K562 (cell line): ENCODE results near the gene PHF21A. TPM values are rescaled to one million over a fixed set of nuclear protein-coding genes. Genes with fewer than 3 reads are reported as not detected.
"Not testable (repeated sequence)": the region's sequence is repeated elsewhere in the genome, so short reads cannot be mapped to it uniquely, and the experiment has no call there.

Source experiments
- ATAC-seq: fragments of 200-7000 bp; cut with Tn5 transposase; 3 replicates; pipeline ENCODE4 v1.9.1; 2020; ENCODE audit warnings: moderate library complexity
- BruUV-seq: library from RNA; stranded (reverse); fragments of 400-500 nt; replicated peaks from 2 replicates; lab custom pipeline; 2021; lab: Mats Ljungman, UMichigan
- CTCF ChIA-PET: fragments of 300-600 bp; formaldehyde crosslinking; extraction: SDS; loops from one replicate; lab custom pipeline; 2021; ENCODE audit warnings: low intra/inter-chr PET ratio; lab: Yijun Ruan, JAX
- POLR2A ChIA-PET: fragments of 300-600, 350-650 bp; sonication (Branson Sonifier 250); formaldehyde crosslinking; extraction: SDS; loops from one replicate; lab custom pipeline; 2021; ENCODE audit warnings: antibody characterized with exemption, inconsistent platforms; lab: Yijun Ruan, JAX
- DNase-seq, 4 experiments: peaks; one replicate each; pipeline versions ENCODE4 v3.0.0 to v3.0.0-alpha.2; 2011 to 2018; ENCODE audit warnings: low spot score in 3 of 4, mixed read lengths in 3 of 4; ENCODE audit errors: extremely low read depth in 1 of 4
- FAIRE-seq: peaks from 2 replicates; lab custom pipeline; 2011; peaks lifted over from hg19 to GRCh38; lab: Jason Lieb, UNC
- H2AFZ ChIP-seq: 2 replicates; pipeline ENCODE4 v1.6.0; 2011; ENCODE audit warnings: low read depth, low read length, control low read depth, inconsistent platforms
- H3K27ac ChIP-seq: fragments of 200-600 bp; 3 replicates; pipeline ENCODE4 v1.8.0; 2011; ENCODE audit warnings: low read depth, mild to moderate bottlenecking, control low read depth, inconsistent platforms, low read length, moderate library complexity, mixed read lengths; ENCODE audit errors: extremely low read depth
- H3K27me3 ChIP-seq, 2 experiments: fragments of 300-600 bp in 1 of 2; 2 replicates in 1 of 2; 3 replicates in 1 of 2; pipeline versions ENCODE4 v1.6.0 to v1.8.0; 2011; ENCODE audit warnings: inconsistent platforms in 2 of 2, low read length in 2 of 2, mild to moderate bottlenecking in 1 of 2, mixed read lengths in 1 of 2, moderate library complexity in 1 of 2; ENCODE audit not compliant: control insufficient read depth in 2 of 2, insufficient read depth in 2 of 2
- H3K36me3 ChIP-seq: fragments of 300-600 bp; 3 replicates; pipeline ENCODE4 v1.8.0; 2011; ENCODE audit warnings: mild to moderate bottlenecking, low read length, inconsistent platforms; ENCODE audit not compliant: control insufficient read depth, insufficient read depth
- H3K4me1 ChIP-seq, 2 experiments: fragments of 200-600 bp in 1 of 2; replicated peaks in 1 of 2; 2 replicates in 1 of 2; 3 replicates in 1 of 2; pipeline versions ENCODE4 v1.5.1 to v1.8.0; 2011; ENCODE audit warnings: inconsistent platforms in 2 of 2, low read length in 2 of 2, mild to moderate bottlenecking in 1 of 2, mixed read lengths in 1 of 2, moderate library complexity in 1 of 2; ENCODE audit not compliant: control insufficient read depth in 2 of 2, insufficient read depth in 2 of 2
- H3K4me2 ChIP-seq: 2 replicates; pipeline ENCODE4 v1.6.1; 2011; ENCODE audit warnings: low read length, control low read depth, inconsistent platforms, mixed read lengths; ENCODE audit not compliant: insufficient read depth
- H3K4me3 ChIP-seq: fragments of 200-600 bp; sonication (generic), shearing (Covaris generic); 2 replicates; pipeline ENCODE4 v1.5.1; 2016; ENCODE audit warnings: control low read depth, inconsistent platforms
- H3K79me2 ChIP-seq: fragments of 200-600 bp; 3 replicates; pipeline ENCODE4 v1.8.0; 2011; ENCODE audit warnings: low read length, inconsistent platforms; ENCODE audit not compliant: control insufficient read depth, insufficient read depth
- H3K9ac ChIP-seq, 2 experiments: 2 replicates each; pipeline versions ENCODE4 v1.6.0 to v1.6.1; 2011; ENCODE audit warnings: low read depth in 2 of 2, low read length in 2 of 2, control low read depth in 1 of 2, inconsistent platforms in 1 of 2, mild to moderate bottlenecking in 1 of 2, mixed read lengths in 1 of 2; ENCODE audit not compliant: insufficient read depth in 1 of 2
- H3K9me1 ChIP-seq: one replicate; pipeline ENCODE4 v1.6.0; 2011; ENCODE audit warnings: inconsistent platforms, mild to moderate bottlenecking, low read length, moderate library complexity; ENCODE audit not compliant: control insufficient read depth, insufficient read depth
- H3K9me3 ChIP-seq: replicated peaks from 2 replicates; pipeline ENCODE4 v1.5.1; 2011; ENCODE audit warnings: low read depth, low read length, inconsistent platforms; ENCODE audit not compliant: control insufficient read depth, insufficient read depth
- H4K20me1 ChIP-seq: replicated peaks from 2 replicates; pipeline ENCODE4 v1.6.1; 2011; ENCODE audit warnings: low read length, inconsistent platforms, mixed read lengths; ENCODE audit not compliant: control insufficient read depth, insufficient read depth
- CXXC5 ChIP-seq: fragments of 250-450 bp; sonication (Bioruptor Pico); IDR thresholded peaks from 2 replicates; pipeline ENCODE4 v1.8.0; 2022; ENCODE audit warnings: inconsistent platforms, mild to moderate bottlenecking, moderate library complexity
- NFIC ChIP-seq: fragments of 450-650 bp; IDR thresholded peaks from 2 replicates; pipeline ENCODE4 v1.6.1; 2017; ENCODE audit warnings: mild to moderate bottlenecking, inconsistent platforms
- NFIX ChIP-seq: fragments of 250-450 bp; sonication (Bioruptor Pico); IDR thresholded peaks from 2 replicates; pipeline ENCODE4 v1.4.0; 2020; ENCODE audit warnings: low read depth, mild to moderate bottlenecking, moderate library complexity
- ZBTB40 ChIP-seq, 2 experiments: fragments of 450-650 bp in 1 of 2; sonication (generic) in 1 of 2; formaldehyde crosslinking in 1 of 2; IDR thresholded peaks; 2 replicates each; pipeline versions ENCODE4 v1.7.1 to v1.9.0; 2016 to 2022; ENCODE audit warnings: inconsistent platforms in 1 of 2, mild to moderate bottlenecking in 1 of 2, missing genetic modification reagents in 1 of 2
- ZNF384 ChIP-seq: IDR thresholded peaks from 2 replicates; pipeline ENCODE4 v1.6.1; 2012; ENCODE audit warnings: low read depth, low read length, improper control_type of control experiment
- WGBS: fragments of 100-300 bp; shearing (Covaris generic); methylation state at CpG from one replicate; pipeline ENCODE4 v1.1.6; 2016; ENCODE audit warnings: low coverage, mixed read lengths; ENCODE audit not compliant: insufficient coverage; ENCODE audit errors: missing lambda C conversion rate; 5-methylcytosine and 5-hydroxymethylcytosine counted together
- in situ Hi-C: fragments of 300-500 bp; cut with MboI; formaldehyde crosslinking; loops from 4 replicates; pipeline ENCODE4 v1.15.0; 2018; ENCODE audit warnings: inconsistent platforms, mixed read lengths
- intact Hi-C: fragments of 100-400 bp; cut with micrococcal nuclease; formaldehyde crosslinking; loops from 2 replicates; pipeline ENCODE4 v1.14.2; 2022
- polyA plus RNA-seq, 8 experiments: library from polyadenylated mRNA; depleted of rRNA in 4 of 8; stranded (reverse) in 5 of 8; unstranded in 3 of 8; fragments of >200 nt; fragmentation: Nextera tagmentation in 2 of 8; fragmentation: Illumina TruSeq in 1 of 8; extraction: Ambion mirVana in 2 of 8; extraction: Trizol in 1 of 8; gene quantifications; 2 replicates each; pipeline versions ENCODE4 v1.2.1 to v1.2.3, GENCODE V29; 2011 to 2014; ENCODE audit warnings: inconsistent platforms in 1 of 8, missing spikeins in 1 of 8
- total RNA-seq, 7 experiments: library from RNA; depleted of rRNA in 6 of 7; stranded (reverse); fragments of >200 nt in 6 of 7; fragmentation: Illumina TruSeq in 2 of 7; extraction: Trizol in 2 of 7; gene quantifications; 2 replicates each; pipeline versions ENCODE4 v1.2.1 to v1.2.3, GENCODE V29; 2011 to 2021; ENCODE audit warnings: low replicate concordance in 1 of 7

PHF21A gene
- total and polyA plus RNA-seq, 9 of the 15 experiments (the other 6 are each of a cell fraction or from before 2014, with no cell fraction given): 1.5 to 32.4 (median 10.7) TPM

GRCh38 chr11:45981826-45982225 lies 139.4 kb downstream of the PHF21A start:
- BruUV-seq; in situ Hi-C loops; H3K27ac ChIP-seq; H2AFZ ChIP-seq; intact Hi-C loops; CTCF ChIA-PET; H4K20me1 ChIP-seq; H3K9me3 ChIP-seq; H3K9me1 ChIP-seq; H3K4me3 ChIP-seq; H3K27me3 ChIP-seq; H3K9ac ChIP-seq; H3K4me2 ChIP-seq; TF ChIP-seq ZBTB40 (CRISPR knock-in tag; IDR thresholded peaks at IDR 0.05): not testable (repeated sequence)
- DNase-seq (peak in 1 of 4 experiments; percentile 84), ATAC-seq (peak; percentile 84), FAIRE-seq (peak; percentile 75)
- WGBS: 10% methylated on average over 5 of the region's 5 CpGs
- Histone ChIP-seq H3K36me3 (peaks cover 16% of the 10 kb centered on the region; the same call in 1 of the 3 replicates), H3K4me1 (peaks cover 8 to 32% of the 10 kb centered on the region in 2 experiments), H3K79me2 (peaks cover 25% of the 10 kb centered on the region; the same call in 2 of the 3 replicates)
- peak; percentile 74 for TF ChIP-seq ZNF384
- TF ChIP-seq ZBTB40 (IDR thresholded peaks at IDR 0.05): peak; percentile 30; the same call in 1 of the 2 replicates
- TF ChIP-seq NFIC: peak; percentile 96
- 0 out of 2 replicates have a peak, but pooled peaks have one; percentile 23 for TF ChIP-seq NFIX
- peak; percentile 12; the same call in 1 of the 2 replicates for TF ChIP-seq CXXC5
- POLR2A ChIA-PET: interaction anchor here (1.2 to 3.3 kb wide), 2 partner anchors 12 to 17 kb away, joined by 3 to 41 read pairs; no protein-coding TSS in a partner anchor
